Measurements from ENCODE around the gene KRTAP10-3.
"Not testable (repeated sequence)": the region's sequence is repeated elsewhere in the genome, so short reads cannot be mapped to it uniquely, and the experiment has no call there.

KRTAP10-3 gene, protein sequence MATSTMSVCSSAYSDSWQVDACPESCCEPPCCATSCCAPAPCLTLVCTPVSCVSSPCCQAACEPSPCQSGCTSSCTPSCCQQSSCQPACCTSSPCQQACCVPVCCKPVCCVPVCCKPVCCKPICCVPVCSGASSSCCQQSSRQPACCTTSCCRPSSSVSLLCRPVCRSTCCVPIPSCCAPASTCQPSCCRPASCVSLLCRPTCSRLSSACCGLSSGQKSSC

DNA sequence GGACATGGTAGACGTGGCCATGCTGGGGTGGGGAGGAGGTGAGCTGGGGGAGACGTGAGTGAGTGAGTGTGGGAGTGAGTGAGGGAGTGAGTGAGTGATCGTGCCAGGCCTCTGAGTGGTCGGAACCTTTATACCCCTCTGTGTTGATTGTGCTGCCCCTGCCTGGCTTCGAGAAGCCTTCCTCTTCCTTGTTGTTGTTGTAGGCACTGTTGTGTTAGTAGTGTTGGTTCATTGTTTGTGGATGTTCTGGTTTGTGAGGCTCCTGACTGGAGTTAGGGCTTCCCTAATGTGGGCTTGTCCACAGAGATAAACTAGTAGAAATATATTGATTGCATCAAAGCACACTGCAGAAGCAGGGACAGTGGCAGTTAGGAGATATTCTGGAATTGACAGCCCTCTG is at the start of gene KRTAP10-3:
KRTAP10-3 (minus strand) TSS at position 101 of the 400 bp plus-strand sequence; CDS start at position 21, 80 bp downstream.
- TF ChIP-seq, protein P1, sequence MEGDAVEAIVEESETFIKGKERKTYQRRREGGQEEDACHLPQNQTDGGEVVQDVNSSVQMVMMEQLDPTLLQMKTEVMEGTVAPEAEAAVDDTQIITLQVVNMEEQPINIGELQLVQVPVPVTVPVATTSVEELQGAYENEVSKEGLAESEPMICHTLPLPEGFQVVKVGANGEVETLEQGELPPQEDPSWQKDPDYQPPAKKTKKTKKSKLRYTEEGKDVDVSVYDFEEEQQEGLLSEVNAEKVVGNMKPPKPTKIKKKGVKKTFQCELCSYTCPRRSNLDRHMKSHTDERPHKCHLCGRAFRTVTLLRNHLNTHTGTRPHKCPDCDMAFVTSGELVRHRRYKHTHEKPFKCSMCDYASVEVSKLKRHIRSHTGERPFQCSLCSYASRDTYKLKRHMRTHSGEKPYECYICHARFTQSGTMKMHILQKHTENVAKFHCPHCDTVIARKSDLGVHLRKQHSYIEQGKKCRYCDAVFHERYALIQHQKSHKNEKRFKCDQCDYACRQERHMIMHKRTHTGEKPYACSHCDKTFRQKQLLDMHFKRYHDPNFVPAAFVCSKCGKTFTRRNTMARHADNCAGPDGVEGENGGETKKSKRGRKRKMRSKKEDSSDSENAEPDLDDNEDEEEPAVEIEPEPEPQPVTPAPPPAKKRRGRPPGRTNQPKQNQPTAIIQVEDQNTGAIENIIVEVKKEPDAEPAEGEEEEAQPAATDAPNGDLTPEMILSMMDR (IDR thresholded peaks at IDR 0.05; ENCODE audit: extremely low read depth, insufficient read depth, missing control alignments): no peak
- no peak for DNase-seq (ENCODE audit: low spot score)

DNA sequence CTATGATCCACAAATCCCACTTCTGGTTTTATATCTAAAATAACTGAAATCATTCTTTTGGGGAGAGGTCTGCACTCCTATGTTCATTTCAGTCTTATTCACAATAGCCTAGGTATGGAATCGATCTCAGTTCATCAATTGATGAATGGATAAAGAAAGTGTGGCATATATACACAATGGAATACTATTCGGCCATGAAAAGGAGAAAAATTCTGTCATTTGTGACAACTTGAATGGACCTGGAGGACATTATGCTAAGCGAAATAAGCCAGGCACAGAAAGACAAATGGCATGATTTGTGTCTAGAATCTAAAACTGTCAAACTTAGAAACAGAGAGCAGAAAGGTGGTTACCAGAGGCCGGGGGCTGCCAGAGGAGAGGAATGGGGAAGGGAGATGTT is 47.9 kb upstream of the KRTAP10-3 start:
- in situ Hi-C loops (cut with MboI; ENCODE audit: low pct_unique_long_range_greater_than_20kb, low sequenced_read_pairs, unreplicated experiment): no loop called here
- no peak for DNase-seq (ENCODE audit: low spot score)
- TF ChIP-seq, protein P1 (IDR thresholded peaks at IDR 0.05; ENCODE audit: extremely low read depth, insufficient read depth, missing control alignments): no peak

More for the DNA sequence above, at the start of gene KRTAP10-3:
- in situ Hi-C loops (cut with MboI; ENCODE audit: low pct_unique_long_range_greater_than_20kb, low sequenced_read_pairs, unreplicated experiment): no loop called here

DNA sequence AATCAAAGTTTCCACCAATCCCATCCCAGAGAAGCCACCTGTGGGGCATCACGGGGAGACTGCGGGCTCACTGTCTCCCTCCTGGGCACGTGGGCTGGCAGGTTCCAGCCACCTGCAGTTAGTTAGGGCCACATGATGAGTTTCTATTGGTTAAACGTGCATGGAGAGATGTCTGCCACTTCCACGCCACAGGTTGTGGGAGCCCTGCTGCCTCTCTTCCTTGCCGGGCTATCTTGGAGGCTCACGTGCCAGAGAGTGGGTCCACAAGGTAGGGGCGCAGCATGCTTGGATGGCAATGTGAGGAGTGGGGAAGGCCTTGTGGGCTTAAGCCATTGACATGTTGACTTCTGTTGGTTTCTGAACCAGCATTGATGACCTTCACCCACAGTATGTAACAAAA is 45.3 kb upstream of the KRTAP10-3 start:
- in situ Hi-C loops (cut with MboI; ENCODE audit: low pct_unique_long_range_greater_than_20kb, low sequenced_read_pairs, unreplicated experiment): no loop called here
- DNase-seq (ENCODE audit: low spot score): no peak
- TF ChIP-seq, protein P1 (IDR thresholded peaks at IDR 0.05; ENCODE audit: extremely low read depth, insufficient read depth, missing control alignments): no peak

DNA sequence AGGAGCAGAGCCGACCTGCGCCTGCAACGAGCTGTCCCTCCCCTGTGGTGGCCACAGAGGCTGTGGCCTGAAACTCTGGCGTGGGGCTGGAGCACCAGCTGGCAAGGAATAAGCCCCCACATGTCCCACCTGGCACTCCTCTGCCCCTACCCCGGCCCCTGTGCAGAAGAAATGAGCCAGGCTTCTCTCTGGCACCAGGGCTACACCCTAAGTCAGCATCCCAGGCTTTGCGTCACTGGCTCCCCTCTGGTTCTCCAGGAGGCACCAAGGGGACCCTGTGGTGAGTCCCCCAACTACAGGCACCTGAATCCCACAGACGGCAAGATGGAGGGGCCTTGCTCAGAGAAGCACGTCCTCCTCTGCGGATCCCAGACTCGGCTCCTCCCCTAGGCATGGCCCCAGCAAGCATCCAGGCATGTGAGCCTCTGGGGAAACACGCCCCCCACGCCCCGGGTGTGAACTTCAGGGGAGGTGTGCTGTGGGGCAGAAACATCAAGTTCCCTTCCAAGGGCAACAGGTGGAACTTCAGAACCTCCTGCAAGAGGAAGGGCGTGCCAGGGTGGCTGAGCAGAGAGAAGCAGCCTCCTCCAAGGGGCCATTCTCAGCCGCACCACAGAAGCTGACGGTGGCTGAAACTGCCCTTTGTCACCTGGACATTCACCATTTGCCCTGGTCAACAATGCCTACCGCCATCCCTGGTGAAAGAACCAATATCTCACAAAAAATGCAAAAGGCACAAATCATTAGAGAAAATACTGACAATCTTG is 44.7 kb upstream of the KRTAP10-3 start:
- no peak for DNase-seq (ENCODE audit: low spot score)
- in situ Hi-C loops (cut with MboI; ENCODE audit: low pct_unique_long_range_greater_than_20kb, low sequenced_read_pairs, unreplicated experiment): no loop called here
- TF ChIP-seq, protein P1 (IDR thresholded peaks at IDR 0.05; ENCODE audit: extremely low read depth, insufficient read depth, missing control alignments): no peak

DNA sequence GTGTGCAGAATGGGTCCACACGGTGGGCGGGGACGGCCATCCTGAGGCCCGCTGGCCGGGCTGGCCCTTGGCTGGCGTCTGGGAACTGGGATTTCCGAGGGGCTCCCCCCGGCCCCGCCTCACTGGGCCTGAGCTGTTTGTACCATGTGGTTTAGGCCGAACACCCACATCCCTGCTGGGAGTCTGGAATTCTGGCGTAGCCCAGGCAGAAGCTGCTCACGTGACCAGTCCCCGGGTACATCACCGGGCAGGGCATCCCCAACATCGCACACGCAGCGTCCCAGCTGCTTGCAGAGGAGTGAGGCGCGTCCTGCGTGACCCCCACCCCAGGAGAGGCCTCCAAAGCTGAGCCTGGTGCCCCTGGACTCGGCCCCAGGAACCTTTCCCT is 43.9 kb upstream of the KRTAP10-3 start:
- TF ChIP-seq, protein P1 (IDR thresholded peaks at IDR 0.05; ENCODE audit: extremely low read depth, insufficient read depth, missing control alignments): no peak
- in situ Hi-C loops (cut with MboI; ENCODE audit: low pct_unique_long_range_greater_than_20kb, low sequenced_read_pairs, unreplicated experiment): no loop called here
- no peak for DNase-seq (ENCODE audit: low spot score)

DNA sequence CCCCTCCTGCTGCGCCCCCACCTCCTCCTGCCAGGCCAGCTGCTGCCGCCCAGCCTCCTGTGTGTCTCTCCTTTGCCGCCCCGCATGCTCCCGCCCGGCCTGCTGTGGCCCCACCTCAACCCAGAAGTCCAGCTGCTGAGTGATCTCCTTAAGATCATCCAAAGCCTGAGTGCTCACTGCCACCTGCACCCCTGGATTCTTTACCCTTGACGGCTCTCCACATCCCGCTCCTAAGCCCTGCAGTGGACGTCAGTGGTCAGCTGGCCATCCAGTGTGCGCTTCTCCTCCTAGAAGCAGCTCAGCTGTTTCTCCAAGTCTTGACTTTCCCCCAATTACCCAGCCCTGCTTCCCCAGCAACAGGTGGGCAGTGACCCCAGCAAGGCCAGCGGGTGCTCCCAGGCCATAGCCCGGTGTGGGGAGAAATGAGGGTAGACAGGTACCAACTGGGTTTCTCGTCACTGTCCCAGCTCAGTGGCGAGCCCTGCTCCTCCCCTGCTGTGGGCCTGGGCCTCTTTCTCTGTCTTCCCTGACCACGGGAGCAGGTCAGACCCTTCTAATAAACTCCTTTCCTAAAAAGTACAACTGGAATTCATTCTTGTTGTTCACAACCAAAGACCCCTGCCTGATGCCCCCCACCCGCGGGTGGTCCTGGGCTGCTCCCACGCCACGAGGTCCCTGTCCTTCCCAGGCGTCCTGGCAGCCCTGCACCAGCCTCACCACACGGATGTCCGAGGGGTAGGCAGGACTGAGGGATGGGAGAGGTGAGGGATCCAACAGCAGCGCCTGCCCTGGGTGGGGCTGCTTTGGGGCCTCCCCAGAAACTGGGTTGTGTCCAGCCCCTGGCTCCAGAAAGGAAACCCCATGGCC is 43.2 kb upstream of the KRTAP10-3 start:
- no peak for DNase-seq (ENCODE audit: low spot score)
- TF ChIP-seq, protein P1 (IDR thresholded peaks at IDR 0.05; ENCODE audit: extremely low read depth, insufficient read depth, missing control alignments): no peak
- in situ Hi-C loops (cut with MboI; ENCODE audit: low pct_unique_long_range_greater_than_20kb, low sequenced_read_pairs, unreplicated experiment): no loop called here

DNA sequence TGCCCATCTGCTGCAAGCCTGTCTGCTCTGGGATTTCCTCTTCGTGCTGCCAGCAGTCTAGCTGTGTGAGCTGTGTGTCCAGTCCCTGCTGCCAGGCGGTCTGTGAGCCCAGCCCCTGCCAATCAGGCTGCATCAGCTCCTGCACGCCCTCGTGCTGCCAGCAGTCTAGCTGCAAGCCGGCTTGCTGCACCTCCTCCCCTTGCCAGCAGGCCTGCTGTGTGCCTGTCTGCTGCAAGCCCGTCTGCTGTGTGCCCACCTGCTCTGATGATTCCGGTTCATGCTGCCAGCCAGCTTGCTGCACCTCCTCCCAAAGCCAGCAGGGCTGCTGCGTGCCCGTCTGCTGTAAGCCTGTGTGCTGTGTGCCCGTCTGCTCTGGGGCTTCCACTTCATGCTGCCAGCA is 42.5 kb upstream of the KRTAP10-3 start:
- in situ Hi-C loops (cut with MboI; ENCODE audit: low pct_unique_long_range_greater_than_20kb, low sequenced_read_pairs, unreplicated experiment); DNase-seq (ENCODE audit: low spot score): not testable (repeated sequence)

DNA sequence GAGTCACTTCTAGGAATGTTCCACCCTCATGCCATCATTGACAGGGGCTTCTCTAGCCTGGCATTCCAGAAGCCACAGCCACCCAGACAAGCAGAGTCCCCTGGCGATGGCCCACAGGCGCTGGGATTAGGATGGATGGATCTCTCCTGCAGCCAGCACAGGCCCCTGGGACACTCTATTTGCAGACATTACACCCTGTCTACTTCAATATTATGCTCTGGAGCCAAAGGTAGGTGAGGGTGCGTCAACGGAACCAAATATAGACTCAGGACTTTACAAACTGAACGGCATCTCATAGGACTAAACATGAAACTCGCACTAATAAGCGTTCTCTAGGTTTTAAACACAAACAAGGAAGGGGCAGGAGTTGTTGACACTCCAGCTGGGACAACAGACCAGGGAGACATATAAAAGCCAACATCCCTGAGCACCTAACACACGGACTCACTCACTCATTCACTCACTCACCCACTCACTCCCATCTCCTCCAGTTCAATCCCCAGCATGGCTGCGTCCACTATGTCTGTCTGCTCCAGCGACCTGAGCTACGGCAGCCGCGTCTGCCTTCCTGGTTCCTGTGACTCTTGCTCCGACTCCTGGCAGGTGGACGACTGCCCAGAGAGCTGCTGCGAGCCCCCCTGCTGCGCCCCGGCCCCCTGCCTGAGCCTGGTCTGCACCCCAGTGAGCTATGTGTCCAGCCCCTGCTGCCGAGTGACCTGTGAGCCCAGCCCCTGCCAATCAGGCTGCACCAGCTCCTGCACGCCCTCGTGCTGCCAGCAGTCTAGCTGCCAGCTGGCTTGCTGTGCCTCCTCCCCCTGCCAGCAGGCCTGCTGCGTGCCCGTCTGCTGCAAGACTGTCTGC is 41.8 kb upstream of the KRTAP10-3 start, which contains the start of gene KRTAP10-7:
KRTAP10-7 (plus strand) TSS at position 480 of the 861 bp plus-strand sequence; CDS start at position 505, 25 bp downstream.
- DNase-seq (ENCODE audit: low spot score); in situ Hi-C loops (cut with MboI; ENCODE audit: low pct_unique_long_range_greater_than_20kb, low sequenced_read_pairs, unreplicated experiment): not testable (repeated sequence)

Measured in GM13977 (cell line).